ENCODE measurements around the gene DRGX. TPM values are rescaled to one million over a fixed set of nuclear protein-coding genes. Genes with fewer than 3 reads are reported as not detected.

The DRGX gene
- total RNA-seq, 1 donor from 2014 or later = not detected

- no peak for TF ChIP-seq CTCF (IDR thresholded peaks at IDR 0.05)
- H3K27ac ChIP-seq = no peak overlapping the region
- no peaks in the 10 kb centered on the region for H3K4me1 ChIP-seq
- no peak overlapping the region for H3K4me3 ChIP-seq
- no peaks in the 10 kb centered on the region for H3K27me3 ChIP-seq
- H3K36me3 ChIP-seq = no peaks in the 10 kb centered on the region
- DNase-seq (ENCODE audit: low spot score in 2 of 2) = no peak
- H3K9me3 ChIP-seq = peaks cover 0 to 6% of the 10 kb centered on the region in 2 donors
- intact Hi-C loops (cut with DNase I) = no loop called here
These were observed 41.3 kb downstream of the DRGX start for GRCh38 chr10:49354593-49354992.

GRCh38 chr10:49353895-49354566 is 41.9 kb downstream of the DRGX start:
- no peaks in the 10 kb centered on the region for H3K36me3 ChIP-seq
- no peaks in the 10 kb centered on the region for H3K4me1 ChIP-seq
- no peak for TF ChIP-seq CTCF (IDR thresholded peaks at IDR 0.05)
- intact Hi-C loops (cut with DNase I) = no loop called here
- H3K9me3 ChIP-seq = peaks cover 0 to 6% of the 10 kb centered on the region in 2 donors
- no peak overlapping the region for H3K4me3 ChIP-seq
- H3K27me3 ChIP-seq = no peaks in the 10 kb centered on the region
- DNase-seq (ENCODE audit: low spot score in 2 of 2) = no peak
- no peak overlapping the region for H3K27ac ChIP-seq

- no peak for TF ChIP-seq CTCF (IDR thresholded peaks at IDR 0.05)
- no peaks in the 10 kb centered on the region for H3K36me3 ChIP-seq
- H3K4me1 ChIP-seq = no peaks in the 10 kb centered on the region
- H3K27ac ChIP-seq = no peak overlapping the region
- no peak for DNase-seq (ENCODE audit: low spot score in 2 of 2)
- H3K27me3 ChIP-seq = no peaks in the 10 kb centered on the region
- intact Hi-C loops (cut with DNase I) = no loop called here
- H3K4me3 ChIP-seq = no peak overlapping the region
- H3K9me3 ChIP-seq = peaks cover 0 to 6% of the 10 kb centered on the region in 2 donors
These were observed 42.6 kb downstream of the DRGX start for GRCh38 chr10:49353026-49353894.

- H3K9me3 ChIP-seq = peaks cover 0 to 6% of the 10 kb centered on the region in 2 donors
- no peaks in the 10 kb centered on the region for H3K4me1 ChIP-seq
- no peaks in the 10 kb centered on the region for H3K36me3 ChIP-seq
- intact Hi-C loops (cut with DNase I) = no loop called here
- DNase-seq (ENCODE audit: low spot score in 2 of 2) = no peak
- TF ChIP-seq CTCF (IDR thresholded peaks at IDR 0.05) = no peak
- H3K27me3 ChIP-seq = no peaks in the 10 kb centered on the region
- H3K4me3 ChIP-seq = no peak overlapping the region
- no peak overlapping the region for H3K27ac ChIP-seq
These were observed 43.6 kb downstream of the DRGX start for GRCh38 chr10:49352323-49352722.

GRCh38 chr10:49351669-49352068 is 44.2 kb downstream of the DRGX start:
- TF ChIP-seq CTCF (IDR thresholded peaks at IDR 0.05) = no peak
- intact Hi-C loops (cut with DNase I) = no loop called here
- Histone ChIP-seq H3K9me3 (peaks cover 0 to 6% of the 10 kb centered on the region in 2 donors), H3K27ac (no peak overlapping the region), H3K36me3 (no peaks in the 10 kb centered on the region), H3K4me3 (no peak overlapping the region), H3K4me1 (no peaks in the 10 kb centered on the region), H3K27me3 (no peaks in the 10 kb centered on the region)
- no peak for DNase-seq (ENCODE audit: low spot score in 2 of 2)

Measured in ascending aorta (tissue), 2 donors.